Activated CD4-positive, alpha-beta T cell treated with anti-CD3 and anti-CD28 coated beads, Interleukin-2, Interleukin-6, amounts not matched to agents 100 ng/mL and 50 ng/mL, durations not matched to agents 16 hours and 8 hours (primary cell): ENCODE results near the gene GDF7.

Experiments
- DNase-seq: peaks from one replicate; pipeline ENCODE4 v3.0.0-alpha.2; 2020

Gene GDF7

DNA sequence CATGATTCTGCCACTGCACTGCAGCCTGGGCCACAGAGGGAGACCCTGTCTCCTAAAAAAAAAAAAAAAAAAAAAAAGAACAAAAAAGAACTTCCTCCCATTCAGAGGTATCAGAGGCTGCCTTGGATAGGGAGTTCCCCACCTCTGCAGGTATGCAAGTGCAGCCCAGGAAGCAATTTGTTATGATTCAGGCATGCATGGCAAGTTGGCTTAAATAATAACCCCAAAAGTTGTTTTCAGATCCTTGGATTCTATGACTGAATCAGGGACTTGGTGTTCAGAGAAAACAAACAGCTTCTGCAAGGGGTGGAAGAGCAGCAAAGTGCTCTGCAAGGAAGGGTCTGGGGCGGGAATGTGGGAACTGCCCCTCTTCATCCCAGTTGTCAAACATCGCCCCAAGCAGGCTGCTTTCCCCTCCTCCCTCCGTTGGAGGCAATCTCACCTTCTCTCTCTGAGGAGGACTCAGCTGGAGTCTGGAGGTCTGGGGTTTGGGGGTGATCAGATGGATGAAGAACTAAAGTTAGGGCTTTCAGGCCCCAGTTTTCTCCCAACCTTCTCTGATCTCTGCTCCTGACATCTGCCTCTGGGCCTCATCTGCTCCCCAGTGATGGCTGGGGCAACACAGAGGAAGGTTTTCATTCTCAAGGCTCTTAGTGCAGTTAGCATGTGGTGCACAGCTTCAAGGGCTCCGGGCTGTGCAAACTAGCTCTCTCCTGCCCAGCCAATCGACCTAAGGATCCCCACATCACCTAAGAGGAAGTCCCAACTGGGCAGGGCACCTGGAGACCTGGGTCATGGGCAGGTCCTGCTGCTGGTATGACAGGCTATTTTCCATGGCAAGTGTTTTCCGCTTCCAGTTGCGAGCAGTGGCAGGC is 3.5 kb upstream of the GDF7 start:
- DNase-seq, result no peak

DNA sequence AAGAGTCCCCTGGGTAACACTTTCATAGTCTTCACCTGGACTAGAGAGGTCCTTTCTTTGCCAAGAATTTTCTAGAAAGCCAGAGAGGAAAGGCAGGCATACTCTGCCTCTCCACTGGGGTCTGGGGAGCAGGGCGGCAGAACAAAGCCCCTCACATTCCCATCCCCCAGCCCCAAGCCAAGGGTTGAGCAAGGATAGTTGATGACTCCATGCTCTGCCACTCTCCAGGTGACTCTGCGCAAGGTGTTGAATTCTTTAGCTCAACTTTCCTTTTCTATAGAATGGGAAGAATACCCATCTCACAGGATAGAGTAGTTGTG is 2.9 kb upstream of the GDF7 start:
- no peak for DNase-seq

DNA sequence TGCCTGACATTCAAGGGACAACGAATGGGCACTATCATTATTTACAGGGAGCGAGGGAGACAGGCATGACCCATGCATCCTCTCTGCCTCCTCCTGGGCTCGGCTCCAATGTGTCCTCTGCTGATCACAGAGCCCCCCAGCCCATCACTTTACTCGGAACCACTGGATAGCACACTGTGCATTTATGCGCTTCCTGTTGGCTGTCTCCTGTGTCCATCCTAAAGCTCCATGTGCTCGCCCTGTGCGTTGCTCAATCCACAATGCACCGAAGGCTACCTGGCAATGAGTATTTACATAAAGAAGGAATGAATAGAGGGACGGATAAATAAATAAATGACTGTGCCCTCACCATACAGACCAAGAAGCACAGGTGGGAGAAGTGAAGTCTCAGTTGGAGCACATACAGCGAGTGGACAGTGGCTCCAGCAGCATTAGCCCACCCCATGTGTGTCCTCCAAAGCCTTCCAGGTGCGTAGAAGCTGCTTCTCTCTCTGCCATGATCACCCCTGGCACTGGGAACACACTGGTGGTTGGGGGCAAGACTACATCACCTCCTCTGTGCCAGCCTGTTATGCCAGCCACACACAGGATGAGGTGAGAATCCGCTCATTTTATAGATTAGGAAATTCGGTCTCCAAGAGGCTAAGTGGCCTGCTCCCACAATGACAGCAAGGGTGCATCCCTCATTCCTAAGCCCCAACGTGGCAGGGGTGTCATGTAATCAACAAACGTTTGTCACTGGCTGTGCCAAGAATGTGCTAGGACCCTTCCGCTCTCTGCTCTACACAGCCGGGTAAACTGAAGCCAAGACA is 2.3 kb upstream of the GDF7 start:
- no peak for DNase-seq

DNA sequence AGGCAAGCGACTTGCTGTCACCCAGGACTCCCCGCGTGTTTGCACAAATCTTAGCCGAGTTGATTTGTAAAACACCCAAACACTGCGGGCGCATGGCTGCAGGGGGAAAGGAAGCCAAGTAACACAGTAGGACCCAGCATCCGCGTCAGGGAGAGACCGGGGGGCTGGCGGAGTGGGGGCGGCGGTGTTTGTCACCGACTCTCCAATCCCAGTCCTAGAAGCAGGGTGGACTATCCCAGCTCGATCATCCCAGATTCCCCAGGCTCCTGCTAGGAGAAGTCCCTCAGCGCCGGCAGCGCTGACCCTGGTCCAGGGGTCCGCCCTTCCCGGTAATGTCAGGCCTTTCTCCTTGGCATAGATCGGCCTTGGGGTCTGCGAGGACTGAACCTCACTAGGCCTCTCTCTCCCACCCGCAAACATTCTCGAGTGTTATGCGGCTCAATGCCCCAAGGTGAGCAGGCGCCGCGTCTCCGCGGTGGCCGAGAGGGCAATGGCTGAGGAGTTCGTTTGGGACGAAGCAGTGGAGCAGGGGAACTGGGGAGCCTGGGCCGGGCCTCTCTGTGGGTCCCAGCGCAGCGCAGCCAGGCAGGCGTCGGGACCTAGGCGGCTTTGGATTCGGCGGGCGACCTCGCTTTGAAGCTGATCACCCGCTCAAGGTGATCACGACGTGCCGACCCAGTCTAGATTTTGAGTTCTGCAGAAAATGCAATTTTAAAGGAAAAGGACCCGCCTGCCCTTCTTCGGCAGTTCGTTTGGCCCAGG is 1.5 kb upstream of the GDF7 start:
- no peak for DNase-seq

DNA sequence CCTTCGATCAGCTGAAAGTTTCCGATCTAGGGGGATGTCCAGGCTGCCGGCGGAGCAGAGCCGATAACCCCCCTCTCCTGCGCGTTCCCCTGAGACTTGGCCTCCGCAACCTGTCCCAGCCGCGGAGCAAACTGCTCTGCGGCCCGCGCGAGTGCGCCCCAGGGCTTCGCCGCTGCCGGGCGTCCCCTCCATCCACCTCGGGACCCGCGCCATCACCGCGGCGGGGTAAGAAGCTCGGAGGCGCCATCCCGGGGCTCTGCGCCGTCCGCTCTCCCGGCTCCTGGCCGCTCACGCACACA is 990 bp upstream of the GDF7 start:
- DNase-seq, result no peak

DNA sequence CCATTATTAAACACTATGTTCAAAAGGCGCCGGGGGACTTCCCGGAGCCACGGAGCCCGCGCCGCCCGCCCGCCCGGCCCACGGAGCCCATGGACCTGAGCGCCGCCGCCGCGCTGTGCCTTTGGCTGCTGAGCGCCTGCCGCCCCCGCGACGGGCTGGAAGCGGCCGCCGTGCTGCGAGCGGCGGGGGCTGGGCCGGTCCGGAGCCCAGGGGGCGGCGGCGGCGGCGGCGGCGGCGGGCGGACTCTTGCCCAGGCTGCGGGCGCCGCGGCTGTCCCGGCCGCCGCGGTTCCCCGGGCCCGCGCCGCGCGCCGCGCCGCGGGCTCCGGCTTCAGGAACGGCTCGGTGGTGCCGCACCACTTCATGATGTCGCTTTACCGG is 197 bp downstream of the GDF7 start:
- no peak for DNase-seq

DNA sequence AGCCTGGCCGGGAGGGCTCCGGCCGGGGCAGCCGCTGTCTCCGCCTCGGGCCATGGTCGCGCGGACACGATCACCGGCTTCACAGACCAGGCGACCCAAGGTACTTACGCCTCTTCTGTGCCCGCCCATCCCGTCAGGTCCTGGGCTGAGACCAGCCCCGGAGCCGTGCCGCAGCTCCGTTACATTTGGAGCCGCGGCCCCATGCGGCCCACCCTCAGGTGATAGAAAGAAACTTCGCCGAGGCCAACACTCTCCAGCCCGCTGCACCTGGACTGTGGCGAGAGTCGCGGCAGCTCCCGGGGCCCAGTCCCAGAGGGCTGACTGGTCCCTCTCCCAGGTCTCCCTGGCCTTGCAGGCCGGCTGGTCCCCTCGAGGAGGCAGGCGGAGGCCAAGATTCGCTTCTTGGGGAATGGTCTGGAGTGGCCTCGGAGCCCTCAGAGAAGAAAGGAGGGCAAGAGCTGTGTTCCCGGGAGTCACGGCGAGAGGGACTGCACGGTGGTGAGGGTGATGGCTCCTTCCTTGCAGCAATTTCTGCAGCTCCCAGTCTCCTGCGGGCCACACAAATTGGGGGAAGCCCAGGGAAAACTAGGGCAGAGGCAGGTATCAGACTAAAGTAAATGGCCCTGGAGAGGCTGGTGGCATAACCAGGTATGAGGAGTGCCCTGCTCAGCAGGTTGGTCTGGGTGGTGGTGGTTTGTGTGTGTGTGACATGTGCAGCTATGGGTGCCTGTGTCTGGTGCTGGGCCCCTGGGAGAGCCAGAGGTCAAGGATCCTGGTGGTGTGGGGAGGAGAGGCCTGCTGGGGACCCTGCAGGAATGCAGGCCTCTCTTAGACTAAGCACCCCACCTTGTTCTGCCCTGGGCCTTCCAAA is 822 bp downstream of the GDF7 start:
- no peak for DNase-seq

DNA sequence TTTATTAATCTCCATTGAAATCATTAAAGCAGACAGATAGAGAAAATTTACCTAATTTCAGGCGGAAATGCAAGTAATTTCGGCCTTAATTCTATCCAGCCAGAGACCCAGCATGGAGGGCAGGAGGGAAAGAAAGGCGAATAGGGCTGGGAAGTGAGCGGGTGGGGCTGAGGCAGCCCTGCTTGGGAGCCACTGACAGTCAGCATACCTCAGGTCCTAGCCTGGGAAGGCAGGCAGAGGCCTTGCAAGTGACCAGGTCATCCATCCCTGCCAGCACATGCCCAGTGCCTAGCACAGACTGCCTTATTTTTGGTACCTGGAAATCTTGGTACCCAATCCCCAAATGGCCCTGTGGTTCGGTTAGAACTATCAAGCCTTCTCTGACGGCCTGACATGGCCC is 1.5 kb downstream of the GDF7 start:
- no peak for DNase-seq

DNA sequence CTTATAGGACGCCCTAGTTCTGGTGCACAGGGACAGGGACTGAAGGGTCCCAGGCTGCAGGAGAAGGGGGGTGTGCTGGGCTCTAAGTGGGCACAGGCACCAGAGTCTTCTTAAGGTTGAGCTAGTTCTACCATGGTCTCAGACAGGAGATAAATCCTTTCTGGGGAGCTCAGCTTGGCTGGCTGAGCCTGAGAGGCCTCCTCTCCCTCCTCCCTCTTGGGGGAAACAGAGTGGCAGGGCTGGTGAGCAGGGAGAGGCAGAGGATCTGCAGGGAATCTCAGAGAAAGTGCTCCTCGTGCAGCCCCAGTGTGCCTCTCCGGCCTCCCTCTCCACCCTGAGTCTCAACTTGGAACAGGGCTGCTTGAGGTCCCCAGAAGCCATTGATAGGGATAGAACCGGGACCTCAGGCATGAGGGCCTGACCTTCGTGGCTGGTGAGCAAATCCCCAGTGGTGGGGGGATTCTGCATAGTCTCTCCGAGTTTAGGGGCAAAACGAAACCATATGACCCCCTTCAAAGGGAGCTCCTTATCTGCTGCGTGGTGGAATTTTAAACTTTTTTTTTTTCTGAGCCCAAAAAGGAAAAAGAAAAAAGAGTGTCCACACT is 2.0 kb downstream of the GDF7 start:
- DNase-seq, result no peak

DNA sequence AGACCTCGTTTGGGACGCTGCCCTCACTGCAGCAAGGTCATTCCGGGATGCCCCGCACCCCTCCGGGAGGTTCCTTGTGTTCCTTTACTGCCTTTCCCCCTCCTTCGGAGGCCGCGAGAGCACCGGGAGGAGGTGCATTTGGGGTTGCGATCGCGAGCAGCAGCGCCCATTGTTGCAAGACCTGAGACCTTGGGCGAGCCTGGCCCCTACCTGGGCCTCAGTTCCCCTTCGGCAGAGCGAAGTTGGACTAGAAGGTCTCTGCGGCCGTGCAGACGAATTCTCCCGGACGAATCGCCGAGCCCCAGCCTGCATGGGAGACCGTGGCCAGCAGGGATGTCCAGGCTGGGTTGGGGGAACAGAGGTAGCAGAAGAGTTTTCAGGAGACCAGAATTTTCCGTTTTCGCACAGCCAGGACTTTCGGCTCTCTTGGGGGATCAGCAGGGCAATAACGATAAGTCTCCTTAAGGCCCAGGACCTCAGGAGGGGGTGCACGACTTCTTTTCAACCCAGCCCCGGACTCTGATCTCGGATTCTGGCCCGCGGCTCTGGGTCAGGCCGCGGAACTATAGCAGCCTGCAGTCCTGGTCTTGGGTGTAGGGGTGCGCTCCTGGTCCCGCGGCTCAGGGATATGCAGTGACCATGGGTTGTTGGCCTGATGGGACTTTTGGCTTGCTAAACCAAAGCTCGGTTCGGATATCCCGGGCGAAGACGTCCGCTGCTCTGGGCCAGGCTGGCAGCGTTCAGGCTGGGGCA is 2.8 kb downstream of the GDF7 start:
- DNase-seq, result no peak

DNA sequence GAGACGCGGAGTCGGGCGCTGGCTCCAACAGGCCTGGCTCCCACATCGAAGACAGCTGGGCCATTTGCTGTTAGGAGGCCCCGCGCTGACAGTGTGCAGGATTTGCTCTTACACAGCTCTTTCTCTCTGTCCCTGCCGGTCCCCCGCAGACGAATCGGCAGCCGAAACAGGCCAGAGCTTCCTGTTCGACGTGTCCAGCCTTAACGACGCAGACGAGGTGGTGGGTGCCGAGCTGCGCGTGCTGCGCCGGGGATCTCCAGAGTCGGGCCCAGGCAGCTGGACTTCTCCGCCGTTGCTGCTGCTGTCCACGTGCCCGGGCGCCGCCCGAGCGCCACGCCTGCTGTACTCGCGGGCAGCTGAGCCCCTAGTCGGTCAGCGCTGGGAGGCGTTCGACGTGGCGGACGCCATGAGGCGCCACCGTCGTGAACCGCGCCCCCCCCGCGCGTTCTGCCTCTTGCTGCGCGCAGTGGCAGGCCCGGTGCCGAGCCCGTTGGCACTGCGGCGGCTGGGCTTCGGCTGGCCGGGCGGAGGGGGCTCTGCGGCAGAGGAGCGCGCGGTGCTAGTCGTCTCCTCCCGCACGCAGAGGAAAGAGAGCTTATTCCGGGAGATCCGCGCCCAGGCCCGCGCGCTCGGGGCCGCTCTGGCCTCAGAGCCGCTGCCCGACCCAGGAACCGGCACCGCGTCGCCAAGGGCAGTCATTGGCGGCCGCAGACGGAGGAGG is 3.5 kb downstream of the GDF7 start:
- DNase-seq, result no peak

DNA sequence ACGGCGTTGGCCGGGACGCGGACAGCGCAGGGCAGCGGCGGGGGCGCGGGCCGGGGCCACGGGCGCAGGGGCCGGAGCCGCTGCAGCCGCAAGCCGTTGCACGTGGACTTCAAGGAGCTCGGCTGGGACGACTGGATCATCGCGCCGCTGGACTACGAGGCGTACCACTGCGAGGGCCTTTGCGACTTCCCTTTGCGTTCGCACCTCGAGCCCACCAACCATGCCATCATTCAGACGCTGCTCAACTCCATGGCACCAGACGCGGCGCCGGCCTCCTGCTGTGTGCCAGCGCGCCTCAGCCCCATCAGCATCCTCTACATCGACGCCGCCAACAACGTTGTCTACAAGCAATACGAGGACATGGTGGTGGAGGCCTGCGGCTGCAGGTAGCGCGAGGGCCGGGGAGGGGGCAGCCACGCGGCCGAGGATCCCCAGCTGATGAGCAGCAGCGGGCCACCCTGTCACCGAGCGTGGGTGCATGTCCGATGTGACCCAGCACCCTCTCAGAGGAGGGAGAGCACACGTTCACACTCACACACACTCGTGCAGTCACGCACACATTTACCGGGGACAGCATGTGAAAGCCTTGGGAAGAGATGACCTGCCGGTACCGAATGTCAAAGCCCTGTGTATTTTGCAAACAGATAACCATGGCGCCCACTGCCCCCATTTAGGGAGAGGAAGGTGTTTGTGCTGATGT is 4.2 kb downstream of the GDF7 start:
- no peak for DNase-seq

DNA sequence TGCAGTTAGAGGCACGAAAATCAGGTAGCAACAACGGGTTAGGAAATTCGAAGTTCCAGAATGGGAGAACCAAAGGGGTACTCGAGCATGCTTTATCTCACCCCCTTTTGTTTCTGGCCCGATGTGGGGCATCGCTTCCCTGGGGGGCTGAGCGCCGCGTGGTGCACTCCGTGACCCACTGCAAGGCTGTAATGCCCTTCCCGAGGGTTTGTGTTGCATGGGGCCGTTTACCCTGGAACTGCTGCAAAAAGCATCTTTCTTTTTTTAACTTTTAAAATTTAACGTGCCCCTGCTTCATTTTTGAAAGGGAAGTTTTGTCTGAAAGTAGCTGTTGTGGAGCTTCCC is 4.8 kb downstream of the GDF7 start:
- DNase-seq, result no peak

DNA sequence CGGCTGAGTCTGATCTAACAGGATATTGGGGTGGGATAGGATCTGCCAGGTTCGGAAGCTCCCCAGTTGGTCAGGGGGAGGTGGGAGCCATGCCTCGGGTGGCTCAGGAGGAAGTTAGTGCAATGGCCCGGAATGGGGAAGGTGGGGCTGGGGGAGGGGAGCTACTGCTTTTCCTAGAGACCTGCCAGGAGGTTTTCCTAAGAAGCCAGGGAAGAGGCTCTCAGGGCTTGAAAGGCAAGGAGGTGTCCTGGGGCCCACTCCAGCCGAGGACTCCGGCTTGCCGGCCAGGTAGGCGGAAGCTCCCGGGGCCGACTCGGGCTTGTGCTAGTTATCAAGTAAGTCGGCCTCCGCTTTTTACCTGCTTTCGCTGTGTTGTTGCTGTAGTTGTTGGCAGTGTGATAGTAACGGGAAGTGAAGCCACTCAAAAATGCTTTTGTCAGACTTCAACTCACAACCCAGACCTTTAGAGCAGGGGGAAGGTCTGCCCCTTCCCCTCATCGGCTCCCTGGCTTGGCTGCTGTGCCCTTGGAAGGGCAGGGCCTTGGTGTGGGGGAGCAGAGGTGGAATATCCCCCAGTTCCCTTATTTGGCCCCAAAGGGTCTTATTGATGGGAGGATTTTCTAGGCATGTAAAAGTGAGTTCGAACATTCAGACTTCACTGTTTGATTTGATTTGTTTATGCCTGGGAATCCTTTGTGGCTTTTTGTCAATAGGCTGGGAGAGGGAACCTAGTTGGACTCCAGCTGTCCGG is 5.4 kb downstream of the GDF7 start:
- DNase-seq, result no peak

DNA sequence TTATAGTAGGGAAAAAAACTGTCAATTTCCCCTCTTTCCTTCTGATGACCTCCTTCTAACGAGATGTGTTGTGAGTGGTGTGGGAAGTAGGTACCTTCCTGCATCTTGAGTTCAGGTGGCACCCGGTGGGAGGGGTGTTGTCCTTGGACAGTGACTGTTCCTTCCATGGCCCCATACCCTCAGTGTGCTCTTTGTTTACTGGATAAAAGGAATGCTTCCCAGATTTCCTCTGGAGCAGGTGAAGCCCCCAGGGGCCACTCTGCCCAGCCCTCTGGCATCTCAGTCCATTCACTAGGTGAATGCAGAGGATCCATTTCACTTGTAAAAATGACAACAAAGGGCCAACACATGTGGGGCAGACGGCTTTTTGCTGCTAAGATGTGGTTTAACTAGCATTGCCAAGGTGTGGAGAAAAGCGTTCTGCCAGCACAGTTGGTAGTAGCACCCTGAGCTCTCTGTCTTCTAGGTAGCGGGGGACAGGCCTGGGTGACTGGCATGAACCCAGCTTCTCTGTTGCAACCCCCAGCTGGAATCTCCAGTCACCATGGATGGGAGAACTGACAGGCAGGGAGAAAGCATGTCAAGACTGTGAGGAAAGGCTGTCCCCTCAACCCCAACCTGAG is 6.9 kb downstream of the GDF7 start:
- DNase-seq, result no peak

DNA sequence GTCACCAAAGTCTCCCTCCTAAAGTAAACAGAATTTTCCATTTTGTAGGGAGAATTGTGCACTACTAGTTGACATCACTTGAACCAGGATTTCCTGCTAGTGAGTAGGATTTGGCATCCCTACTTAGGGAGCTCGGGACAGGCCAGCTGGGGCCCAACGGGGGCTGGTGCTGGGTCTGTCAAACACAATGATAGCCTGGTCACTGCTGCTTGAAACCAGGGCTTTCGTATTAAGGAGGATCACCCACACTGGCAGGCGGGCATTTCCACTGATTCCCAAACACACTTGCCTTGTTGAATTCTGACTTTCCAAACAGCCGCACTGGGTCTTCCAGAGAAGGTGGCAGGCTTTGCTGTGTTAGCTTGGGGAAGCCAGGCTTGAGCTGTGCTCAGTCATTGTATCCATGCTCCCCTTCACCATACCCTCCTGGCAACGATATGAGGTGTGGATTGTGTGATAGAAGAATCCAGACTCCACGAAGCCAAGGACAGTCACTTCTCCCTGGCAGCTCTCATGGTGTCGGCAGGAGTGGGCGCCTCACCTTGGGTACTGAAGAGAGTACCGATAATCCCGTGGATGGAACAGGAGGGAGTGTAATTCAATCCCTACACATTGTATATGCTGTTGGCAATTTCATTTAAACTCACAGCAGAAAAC is 7.5 kb downstream of the GDF7 start:
- no peak for DNase-seq

DNA sequence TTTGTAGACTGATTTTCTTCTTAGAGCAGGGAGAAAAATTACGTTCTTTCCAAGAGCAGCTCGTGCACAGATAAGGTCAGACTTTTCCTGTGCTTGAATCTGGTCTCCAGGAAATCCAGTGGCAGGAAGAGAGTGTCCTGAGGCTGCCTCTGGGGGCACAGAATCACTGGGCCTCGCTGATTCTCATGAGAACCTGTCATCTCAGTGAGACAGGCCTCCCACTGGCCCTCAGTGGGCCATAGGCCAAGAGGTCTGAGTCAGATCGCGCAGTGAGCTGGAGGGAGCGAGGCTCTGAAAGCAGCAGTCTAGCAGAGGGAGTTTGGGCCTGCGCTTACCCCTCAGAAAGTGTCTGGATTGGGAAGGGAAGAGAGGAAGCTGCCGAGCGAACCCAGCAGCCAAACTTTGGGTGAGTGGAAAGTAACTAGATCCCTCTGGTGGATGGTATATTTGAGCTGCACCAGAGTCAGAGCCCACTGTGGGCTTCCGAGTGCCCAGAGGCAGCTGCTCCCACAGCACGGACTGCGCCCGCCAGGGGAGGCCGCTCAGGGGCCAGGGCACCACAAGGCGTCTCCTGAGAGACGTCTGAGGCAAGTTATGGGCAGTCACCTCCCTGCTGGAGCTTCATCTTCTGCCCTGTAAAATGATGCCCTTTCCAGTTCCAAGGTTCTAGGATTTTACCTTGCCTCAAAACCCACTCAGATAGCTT is 8.2 kb downstream of the GDF7 start:
- DNase-seq, result no peak
